ENCODE measurements around the gene NPAS3.

Gene NPAS3

DNA sequence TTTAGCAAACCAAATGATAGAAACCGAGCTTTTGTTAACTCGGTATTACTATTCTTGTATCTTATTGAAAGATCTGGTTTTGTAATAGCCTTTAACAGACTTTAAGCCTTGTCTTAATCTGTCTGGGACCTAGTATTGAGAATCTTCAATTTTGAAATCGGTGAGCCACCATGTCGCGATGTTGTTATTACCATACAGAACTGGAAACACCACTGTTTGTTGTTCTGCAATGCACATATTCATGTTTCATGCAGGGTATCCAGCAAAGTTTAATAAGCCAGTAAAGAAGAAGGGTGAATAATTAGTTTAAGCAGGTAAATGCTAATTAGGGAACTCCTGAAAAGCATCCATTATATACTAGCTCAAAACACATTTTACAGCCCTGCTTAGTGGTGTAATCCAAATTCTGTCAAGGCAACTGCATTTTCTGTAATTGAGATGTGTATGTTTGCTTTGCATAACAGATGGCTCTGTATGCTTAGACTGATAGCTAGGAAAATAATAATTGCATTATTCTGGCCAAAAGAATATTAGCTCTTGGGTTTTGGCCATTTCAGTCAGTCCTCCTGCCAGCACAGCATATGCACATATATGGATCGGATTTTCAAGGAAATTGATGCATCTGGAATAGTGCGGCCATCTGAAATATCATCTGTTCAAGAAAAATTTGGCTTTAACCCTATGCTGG is 623.0 kb downstream of the NPAS3 start:
- peaks cover 18% of the 10 kb centered on the region for H3K4me1 ChIP-seq (ENCODE audit: insufficient read depth, low read length, poor library complexity, severe bottlenecking)

DNA sequence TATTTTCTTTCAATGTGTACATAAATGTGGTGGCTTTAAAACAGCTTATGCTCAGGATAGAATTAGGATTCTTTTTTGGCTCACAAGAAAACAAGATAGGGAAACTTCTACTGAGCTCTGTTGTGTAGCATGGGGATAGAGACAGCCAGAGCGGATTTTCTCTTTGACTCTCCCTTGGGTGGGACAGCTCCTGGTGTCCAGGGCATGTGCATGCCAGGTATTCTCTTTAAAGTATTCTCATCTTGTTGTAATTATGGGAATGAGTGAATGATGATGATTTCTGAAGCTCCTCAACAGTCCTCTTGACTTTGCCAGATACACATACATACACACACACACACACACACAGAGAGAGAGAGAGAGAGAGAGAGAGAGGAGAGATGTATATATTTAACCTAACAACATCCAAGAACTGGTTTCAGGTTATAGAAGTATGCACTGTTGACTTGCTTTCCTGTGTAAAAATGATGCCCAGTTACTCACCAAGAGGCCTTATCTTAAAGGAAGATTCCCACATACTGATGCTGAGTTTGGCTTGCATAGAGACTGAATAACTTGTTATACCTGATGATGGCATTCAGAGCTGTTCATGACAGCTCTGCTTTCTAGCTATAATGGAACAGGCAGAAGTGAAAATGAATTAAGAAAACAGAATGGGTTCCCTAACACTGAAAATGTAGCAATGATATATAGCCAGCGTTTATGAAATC is 624.7 kb downstream of the NPAS3 start:
- Histone ChIP-seq H3K4me2 (ENCODE audit: low read depth, low read length, poor library complexity, severe bottlenecking) (no peak overlapping the region), H3K36me3 (ENCODE audit: insufficient read depth, low read length) (no peaks in the 10 kb centered on the region), H3K27me3 (ENCODE audit: insufficient read depth, low read length, poor library complexity, severe bottlenecking) (no peaks in the 10 kb centered on the region), H3K4me3 (ENCODE audit: low read length, poor library complexity, severe bottlenecking) (no peak overlapping the region), H3K9ac (ENCODE audit: low read depth, low read length, poor library complexity, severe bottlenecking) (no peak overlapping the region), H2AFZ (ENCODE audit: low read length) (no peak overlapping the region), H3K9me3 (ENCODE audit: insufficient read depth, low read depth, low read length) (no peaks in the 10 kb centered on the region), H3K4me1 (ENCODE audit: insufficient read depth, low read length, poor library complexity, severe bottlenecking) (peaks cover 18% of the 10 kb centered on the region), H3F3A (ENCODE audit: low read depth) (no peaks in the 10 kb centered on the region), H4K20me1 (ENCODE audit: insufficient read depth, low read length, poor library complexity, severe bottlenecking) (no peaks in the 10 kb centered on the region), H3K9me2 (replicated peaks; ENCODE audit: low read depth, low read length) (no peaks in the 10 kb centered on the region), H3K79me2 (ENCODE audit: insufficient read depth, low read length) (no peaks in the 10 kb centered on the region)
- no peak for TF ChIP-seq EZH2phosphoT487 (IDR thresholded peaks at IDR 0.05; ENCODE audit: borderline replicate concordance)
- TF ChIP-seq, protein P1, sequence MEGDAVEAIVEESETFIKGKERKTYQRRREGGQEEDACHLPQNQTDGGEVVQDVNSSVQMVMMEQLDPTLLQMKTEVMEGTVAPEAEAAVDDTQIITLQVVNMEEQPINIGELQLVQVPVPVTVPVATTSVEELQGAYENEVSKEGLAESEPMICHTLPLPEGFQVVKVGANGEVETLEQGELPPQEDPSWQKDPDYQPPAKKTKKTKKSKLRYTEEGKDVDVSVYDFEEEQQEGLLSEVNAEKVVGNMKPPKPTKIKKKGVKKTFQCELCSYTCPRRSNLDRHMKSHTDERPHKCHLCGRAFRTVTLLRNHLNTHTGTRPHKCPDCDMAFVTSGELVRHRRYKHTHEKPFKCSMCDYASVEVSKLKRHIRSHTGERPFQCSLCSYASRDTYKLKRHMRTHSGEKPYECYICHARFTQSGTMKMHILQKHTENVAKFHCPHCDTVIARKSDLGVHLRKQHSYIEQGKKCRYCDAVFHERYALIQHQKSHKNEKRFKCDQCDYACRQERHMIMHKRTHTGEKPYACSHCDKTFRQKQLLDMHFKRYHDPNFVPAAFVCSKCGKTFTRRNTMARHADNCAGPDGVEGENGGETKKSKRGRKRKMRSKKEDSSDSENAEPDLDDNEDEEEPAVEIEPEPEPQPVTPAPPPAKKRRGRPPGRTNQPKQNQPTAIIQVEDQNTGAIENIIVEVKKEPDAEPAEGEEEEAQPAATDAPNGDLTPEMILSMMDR (conservative IDR thresholded peaks at IDR 0.05; ENCODE audit: low read length), result no peak

More for the DNA sequence above, 623.0 kb downstream of the NPAS3 start:
- Histone ChIP-seq H3F3A (ENCODE audit: low read depth) (no peaks in the 10 kb centered on the region), H2AFZ (ENCODE audit: low read length) (no peak overlapping the region), H3K4me2 (ENCODE audit: low read depth, low read length, poor library complexity, severe bottlenecking) (no peak overlapping the region), H3K36me3 (ENCODE audit: insufficient read depth, low read length) (no peaks in the 10 kb centered on the region), H3K9ac (ENCODE audit: low read depth, low read length, poor library complexity, severe bottlenecking) (no peak overlapping the region), H3K79me2 (ENCODE audit: insufficient read depth, low read length) (no peaks in the 10 kb centered on the region), H3K9me3 (ENCODE audit: insufficient read depth, low read depth, low read length) (no peaks in the 10 kb centered on the region), H3K27me3 (ENCODE audit: insufficient read depth, low read length, poor library complexity, severe bottlenecking) (no peaks in the 10 kb centered on the region), H3K9me2 (replicated peaks; ENCODE audit: low read depth, low read length) (no peaks in the 10 kb centered on the region), H4K20me1 (ENCODE audit: insufficient read depth, low read length, poor library complexity, severe bottlenecking) (no peaks in the 10 kb centered on the region), H3K4me3 (ENCODE audit: low read length, poor library complexity, severe bottlenecking) (no peak overlapping the region)
- TF ChIP-seq EZH2phosphoT487 (IDR thresholded peaks at IDR 0.05; ENCODE audit: borderline replicate concordance), result no peak
- TF ChIP-seq, protein P1 (conservative IDR thresholded peaks at IDR 0.05; ENCODE audit: low read length), result no peak

DNA sequence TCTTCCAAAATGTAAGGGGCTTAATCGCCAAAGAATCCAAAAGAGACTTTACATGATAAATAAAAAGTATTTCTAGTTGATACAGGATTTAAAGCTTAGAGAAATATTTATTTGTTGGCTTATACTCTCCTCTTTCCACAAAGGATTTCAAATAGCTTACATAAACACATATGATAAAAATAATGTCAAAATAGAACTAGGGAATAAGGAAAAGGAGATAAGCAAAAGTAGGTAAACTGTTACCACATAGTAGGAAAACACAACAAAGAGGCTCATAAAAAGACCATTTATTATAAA is 625.2 kb downstream of the NPAS3 start:
- Histone ChIP-seq H3K9ac (ENCODE audit: low read depth, low read length, poor library complexity, severe bottlenecking) (no peak overlapping the region), H3K4me3 (ENCODE audit: low read length, poor library complexity, severe bottlenecking) (no peak overlapping the region), H4K20me1 (ENCODE audit: insufficient read depth, low read length, poor library complexity, severe bottlenecking) (no peaks in the 10 kb centered on the region), H3K4me2 (ENCODE audit: low read depth, low read length, poor library complexity, severe bottlenecking) (no peak overlapping the region), H3K9me2 (replicated peaks; ENCODE audit: low read depth, low read length) (no peaks in the 10 kb centered on the region), H3K9me3 (ENCODE audit: insufficient read depth, low read depth, low read length) (no peaks in the 10 kb centered on the region), H3K79me2 (ENCODE audit: insufficient read depth, low read length) (no peaks in the 10 kb centered on the region), H3K27me3 (ENCODE audit: insufficient read depth, low read length, poor library complexity, severe bottlenecking) (no peaks in the 10 kb centered on the region), H3K4me1 (ENCODE audit: insufficient read depth, low read length, poor library complexity, severe bottlenecking) (peaks cover 18% of the 10 kb centered on the region), H2AFZ (ENCODE audit: low read length) (no peak overlapping the region), H3K36me3 (ENCODE audit: insufficient read depth, low read length) (no peaks in the 10 kb centered on the region), H3F3A (ENCODE audit: low read depth) (no peaks in the 10 kb centered on the region)
- TF ChIP-seq EZH2phosphoT487 (IDR thresholded peaks at IDR 0.05; ENCODE audit: borderline replicate concordance), result no peak
- TF ChIP-seq, protein P1 (conservative IDR thresholded peaks at IDR 0.05; ENCODE audit: low read length), result no peak

Data from Loucy (cell line).